H1 (cell line): ENCODE measurements around the gene OR6C4. TPM values are rescaled to one million over a fixed set of nuclear protein-coding genes. Genes with fewer than 3 reads are reported as not detected.

Source experiments
- CTCF ChIA-PET: fragments of 300-600 bp; sonication (Branson Sonifier 250); formaldehyde crosslinking; loops from one replicate; lab custom pipeline; 2021; ENCODE audit not compliant: partially characterized antibody; lab: Charles Lee
- POLR2A ChIA-PET: fragments of 300-600 bp; sonication (Branson Sonifier 250); formaldehyde crosslinking; loops from one replicate; lab custom pipeline; 2021; ENCODE audit warnings: inconsistent platforms; ENCODE audit not compliant: partially characterized antibody; lab: Charles Lee
- DNase-seq, 2 experiments: peaks; one replicate each; pipeline versions ENCODE4 v3.0.0 to v3.0.0-alpha.2; 2010 to 2022; ENCODE audit warnings: low spot score in 2 of 2, low read depth in 1 of 2, mixed read lengths in 1 of 2
- FAIRE-seq: peaks from 2 replicates; lab custom pipeline; 2011; peaks lifted over from hg19 to GRCh38; lab: Jason Lieb, UNC
- H2AFZ ChIP-seq: 2 replicates; pipeline ENCODE4 v1.8.1; 2012; ENCODE audit warnings: low read length, inconsistent platforms
- H2AK5ac ChIP-seq: 2 replicates; pipeline ENCODE4 v1.6.1; 2013; ENCODE audit warnings: low read depth, low read length
- H2BK120ac ChIP-seq: replicated peaks from 2 replicates; pipeline ENCODE3; 2013; ENCODE audit warnings: low read depth, low read length, inconsistent platforms
- H2BK12ac ChIP-seq: 2 replicates; pipeline ENCODE4 v1.6.1; 2013; ENCODE audit warnings: low read depth, low read length
- H2BK15ac ChIP-seq: 2 replicates; pipeline ENCODE4 v1.6.1; 2013; ENCODE audit warnings: low read length
- H2BK20ac ChIP-seq: 2 replicates; pipeline ENCODE4 v1.6.1; 2013; ENCODE audit warnings: low read length
- H2BK5ac ChIP-seq: 2 replicates; pipeline ENCODE4 v1.6.1; 2013; ENCODE audit warnings: low read depth, low read length
- H3K14ac ChIP-seq: 2 replicates; pipeline ENCODE4 v1.6.1; 2013; ENCODE audit warnings: inconsistent platforms; ENCODE audit not compliant: insufficient read length
- H3K18ac ChIP-seq: 2 replicates; pipeline ENCODE4 v1.6.1; 2013; ENCODE audit warnings: low read length; ENCODE audit errors: extremely low read depth
- H3K23ac ChIP-seq: 2 replicates; pipeline ENCODE4 v1.6.1; 2013; ENCODE audit warnings: inconsistent platforms; ENCODE audit not compliant: insufficient read length
- H3K23me2 ChIP-seq: 2 replicates; pipeline ENCODE4 v1.6.1; 2013; ENCODE audit warnings: low read depth, low read length
- H3K27ac ChIP-seq: 2 replicates; pipeline ENCODE4 v1.6.1; 2011; ENCODE audit warnings: low read depth, low read length, inconsistent platforms
- H3K27me3 ChIP-seq, 4 experiments: replicated peaks in 1 of 4; 1 replicate in 1 of 4; 2 replicates in 3 of 4; pipeline versions ENCODE4 v1.6.1 to v1.8.1; 2011 to 2013; ENCODE audit warnings: low read length in 3 of 4, mild to moderate bottlenecking in 3 of 4, inconsistent platforms in 2 of 4, mixed read lengths in 2 of 4, moderate library complexity in 1 of 4; ENCODE audit not compliant: control insufficient read depth in 3 of 4, insufficient read depth in 3 of 4; ENCODE audit errors: extremely low read depth in 1 of 4
- H3K36me3 ChIP-seq, 4 experiments: 2 replicates each; pipeline versions ENCODE4 v1.6.1 to v1.8.1; 2011 to 2013; ENCODE audit warnings: mild to moderate bottlenecking in 4 of 4, low read length in 3 of 4, moderate library complexity in 2 of 4, control low read depth in 1 of 4, inconsistent platforms in 1 of 4; ENCODE audit not compliant: insufficient read depth in 4 of 4, control insufficient read depth in 2 of 4
- H3K4ac ChIP-seq: replicated peaks from 2 replicates; pipeline ENCODE3; 2013; ENCODE audit warnings: low read length, low read depth, mixed read lengths, inconsistent platforms; ENCODE audit not compliant: insufficient read length
- H3K4me1 ChIP-seq, 4 experiments: replicated peaks in 1 of 4; 1 replicate in 1 of 4; 2 replicates in 3 of 4; pipeline versions ENCODE4 v1.6.1 to v1.8.1; 2011 to 2013; ENCODE audit warnings: low read length in 3 of 4, inconsistent platforms in 2 of 4, mixed read lengths in 1 of 4; ENCODE audit not compliant: insufficient read depth in 4 of 4, control insufficient read depth in 3 of 4
- H3K4me2 ChIP-seq, 2 experiments: 2 replicates each; pipeline versions ENCODE4 v1.6.1 to v1.8.1; 2011 to 2013; ENCODE audit warnings: low read depth in 2 of 2, low read length in 2 of 2, control low read depth in 1 of 2, inconsistent platforms in 1 of 2, mild to moderate bottlenecking in 1 of 2; ENCODE audit not compliant: insufficient read depth in 1 of 2
- H3K4me3 ChIP-seq, 4 experiments: fragments of 200-600, 300-600 bp in 1 of 4; sonication (generic), shearing (Covaris generic), sonication (Bioruptor Twin) in 1 of 4; 2 replicates each; pipeline versions ENCODE4 v1.5.1 to v1.8.1; 2011 to 2016; ENCODE audit warnings: low read length in 4 of 4, low read depth in 3 of 4, control low read depth in 2 of 4, inconsistent platforms in 2 of 4, mild to moderate bottlenecking in 2 of 4, mixed read lengths in 1 of 4, moderate library complexity in 1 of 4; ENCODE audit not compliant: insufficient read depth in 2 of 4; ENCODE audit errors: extremely low read depth in 1 of 4
- H3K56ac ChIP-seq: replicated peaks from 2 replicates; pipeline ENCODE3; 2013; ENCODE audit warnings: low read depth, mild to moderate bottlenecking, mixed read lengths, low read length, inconsistent platforms; ENCODE audit not compliant: insufficient read length
- H3K79me1 ChIP-seq: 2 replicates; pipeline ENCODE4 v1.6.1; 2013; ENCODE audit warnings: low read depth, low read length, control low read depth
- H3K79me2 ChIP-seq, 2 experiments: 2 replicates each; pipeline versions ENCODE4 v1.6.1 to v1.8.1; 2012 to 2013; ENCODE audit warnings: low read length in 2 of 2, mild to moderate bottlenecking in 2 of 2, inconsistent platforms in 1 of 2; ENCODE audit not compliant: insufficient read depth in 2 of 2, control insufficient read depth in 1 of 2
- H3K9ac ChIP-seq, 4 experiments: replicated peaks in 1 of 4; 1 replicate in 1 of 4; 2 replicates in 3 of 4; pipeline versions ENCODE4 v1.6.1 to v1.8.1; 2011 to 2013; ENCODE audit warnings: low read depth in 3 of 4, low read length in 3 of 4, control low read depth in 2 of 4, mild to moderate bottlenecking in 2 of 4, moderate library complexity in 2 of 4, inconsistent platforms in 1 of 4; ENCODE audit errors: extremely low read depth in 1 of 4
- H3K9me3 ChIP-seq, 2 experiments: 2 replicates each; pipeline versions ENCODE4 v1.6.1 to v1.8.1; 2012 to 2013; ENCODE audit warnings: mild to moderate bottlenecking in 2 of 2, moderate library complexity in 2 of 2, control low read depth in 1 of 2, inconsistent platforms in 1 of 2, low read depth in 1 of 2, low read length in 1 of 2, mixed read lengths in 1 of 2; ENCODE audit not compliant: insufficient read depth in 2 of 2
- H4K20me1 ChIP-seq, 2 experiments: replicated peaks in 1 of 2; 2 replicates each; pipeline versions ENCODE3 to v1.8.1; 2011 to 2013; ENCODE audit warnings: inconsistent platforms in 2 of 2, low read length in 2 of 2, mild to moderate bottlenecking in 1 of 2; ENCODE audit not compliant: insufficient read depth in 2 of 2, control insufficient read depth in 1 of 2
- H4K5ac ChIP-seq: 2 replicates; pipeline ENCODE4 v1.6.1; 2013; ENCODE audit warnings: low read length, low read depth, mixed read lengths, inconsistent platforms; ENCODE audit not compliant: insufficient read length
- H4K8ac ChIP-seq: 2 replicates; pipeline ENCODE4 v1.8.0; 2013; ENCODE audit warnings: mild to moderate bottlenecking, moderate library complexity, low read length, inconsistent platforms; ENCODE audit not compliant: insufficient read depth; ENCODE audit errors: extremely low read depth
- H4K91ac ChIP-seq: replicated peaks from 2 replicates; pipeline ENCODE3; 2013; ENCODE audit warnings: low read length, mixed read lengths, inconsistent platforms; ENCODE audit not compliant: insufficient read length
- CHD1 ChIP-seq: IDR thresholded peaks from 2 replicates; pipeline ENCODE4 v1.6.1; 2012; ENCODE audit warnings: low read depth, low read length, improper control_type of control experiment
- FOSL1 ChIP-seq: IDR thresholded peaks from 2 replicates; pipeline ENCODE4 v1.6.1; 2011; ENCODE audit warnings: mild to moderate bottlenecking, low read depth, low read length, moderate library complexity; ENCODE audit not compliant: insufficient read depth
- GTF2F1 ChIP-seq: IDR thresholded peaks from 2 replicates; pipeline ENCODE4 v1.6.1; 2012; ENCODE audit warnings: low read depth, low read length, improper control_type of control experiment, borderline replicate concordance
- JUND ChIP-seq: IDR thresholded peaks from 2 replicates; pipeline ENCODE4 v1.6.1; 2011; ENCODE audit warnings: mild to moderate bottlenecking, improper control_type of control experiment, low read length
- KDM4A ChIP-seq: IDR thresholded peaks from one replicate; pipeline ENCODE4 v1.7.1; 2012; ENCODE audit warnings: low read depth, mild to moderate bottlenecking, moderate library complexity, low read length, inconsistent platforms; ENCODE audit not compliant: severe bottlenecking
- RAD21 ChIP-seq, 2 experiments: IDR thresholded peaks in 1 of 2; conservative IDR thresholded peaks in 1 of 2; 2 replicates each; pipeline ENCODE4 v1.6.1; 2011; ENCODE audit warnings: low read depth in 2 of 2, low read length in 2 of 2, improper control_type of control experiment in 1 of 2, inconsistent platforms in 1 of 2, mild to moderate bottlenecking in 1 of 2, moderate library complexity in 1 of 2
- SUZ12 ChIP-seq: fragments of 200-600 bp; sonication (generic); IDR thresholded peaks from 2 replicates; pipeline ENCODE4 v1.6.1; 2012; ENCODE audit warnings: mild to moderate bottlenecking, inconsistent platforms, low read length, moderate library complexity, mixed read lengths
- TCF12 ChIP-seq: IDR thresholded peaks from 2 replicates; pipeline ENCODE4 v1.6.1; 2011; ENCODE audit warnings: low read depth, mild to moderate bottlenecking, low read length
- YY1 ChIP-seq: IDR thresholded peaks from 2 replicates; pipeline ENCODE4 v1.6.1; 2011; ENCODE audit warnings: low read depth, mild to moderate bottlenecking, low read length
- WGBS, 2 experiments: shearing (Covaris generic) in 1 of 2; methylation state at CpG; one replicate each; pipeline versions ENCODE4 v1.1.6 to v1.1.7; 2013 to 2015; ENCODE audit warnings: low lambda C conversion rate in 2 of 2, mixed read lengths in 2 of 2, inconsistent platforms in 1 of 2, low coverage in 1 of 2, missing lambda C conversion rate in 1 of 2; ENCODE audit not compliant: insufficient replicate concordance in 2 of 2, insufficient coverage in 1 of 2, insufficient read length in 1 of 2; ENCODE audit errors: extremely low coverage in 1 of 2, missing lambda C conversion rate in 1 of 2; 5-methylcytosine and 5-hydroxymethylcytosine counted together
- polyA plus RNA-seq, 7 experiments: library from polyadenylated mRNA; depleted of rRNA in 3 of 7; stranded (reverse) in 5 of 7; unstranded in 2 of 7; fragments of >200 nt in 5 of 7; fragments of 200-250 nt in 2 of 7; gene quantifications; 1 replicate in 5 of 7; 2 replicates in 1 of 7; 4 replicates in 1 of 7; pipeline versions ENCODE4 v1.2.1 to v1.2.3, GENCODE V29; 2011 to 2013; ENCODE audit warnings: missing spikeins in 2 of 7, mixed read lengths in 2 of 7
- total RNA-seq: library from RNA; stranded (reverse); fragmentation: NEBNext Ultra II Directional; extraction: Animal tissue kit (Norgen Biotek cat#: 25700); gene quantifications from 2 replicates; pipeline ENCODE4 v1.2.1, GENCODE V29; 2021
- TF ChIP-seq, protein P1 (sequence below): IDR thresholded peaks from 2 replicates; pipeline ENCODE4 v1.6.1; 2012; ENCODE audit warnings: inconsistent platforms
- TF ChIP-seq, protein P2 (sequence below): IDR thresholded peaks from 2 replicates; pipeline ENCODE4 v1.6.1; 2012; ENCODE audit warnings: low read length, inconsistent platforms

Gene OR6C4
- total and polyA plus RNA-seq, 2 of the 8 experiments (the other 6 are each of a cell fraction or from before 2014, with no cell fraction given), result not detected

DNA sequence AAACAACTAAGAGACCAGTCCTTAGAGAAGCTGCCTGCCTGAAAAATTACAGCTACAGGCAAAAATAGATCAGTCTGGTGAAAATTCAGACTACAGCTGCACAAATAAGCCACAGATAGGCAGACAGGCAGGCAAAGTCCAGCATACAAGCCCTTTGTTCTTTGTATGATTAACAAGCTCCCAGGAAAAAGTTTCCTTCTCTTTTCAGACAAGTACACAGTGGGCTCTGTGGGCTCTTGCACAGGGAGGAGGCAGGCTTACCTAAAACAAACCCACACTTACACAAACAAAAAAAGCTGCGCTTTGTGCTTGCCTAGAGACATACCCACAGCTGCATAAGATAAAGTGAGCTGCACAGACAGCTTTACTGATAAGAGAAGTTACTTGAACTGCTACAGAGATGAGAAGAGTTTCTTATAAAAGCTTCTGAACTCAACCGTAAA, 49.6 kb upstream of the OR6C4 start:
- no peaks in the 10 kb centered on the region for H3K36me3 ChIP-seq
- no peak for DNase-seq
- no peak overlapping the region for H3K4me3 ChIP-seq
- no peaks in the 10 kb centered on the region for H3K9me3 ChIP-seq
- H3K27ac ChIP-seq, result no peak overlapping the region
- H4K8ac ChIP-seq, result no peak overlapping the region
- H3K4me1 ChIP-seq, result no peaks in the 10 kb centered on the region
- no peak overlapping the region for H2AK5ac ChIP-seq
- no peak overlapping the region for H3K4ac ChIP-seq
- H4K5ac ChIP-seq, result no peak overlapping the region
- no peak overlapping the region for H3K56ac ChIP-seq
- H3K4me2 ChIP-seq, result no peak overlapping the region
- H2BK12ac ChIP-seq, result no peak overlapping the region
- no peak overlapping the region for H3K9ac ChIP-seq
- H3K23ac ChIP-seq, result no peak overlapping the region
- H2BK15ac ChIP-seq, result no peak overlapping the region
- H4K20me1 ChIP-seq, result no peaks in the 10 kb centered on the region
- H3K18ac ChIP-seq, result no peak overlapping the region
- peak overlapping the region; percentile 59 for H2AFZ ChIP-seq
- no peaks in the 10 kb centered on the region for H3K27me3 ChIP-seq
- H3K23me2 ChIP-seq, result no peaks in the 10 kb centered on the region
- ChIA-PET POLR2A (no interaction called here), CTCF (interaction anchor here (0.6 to 1.7 kb wide), 6 partner anchors 8 to 280 kb away, joined by 3 to 4 read pairs (median 4); no protein-coding TSS in a partner anchor)
- no peak overlapping the region for H2BK20ac ChIP-seq
- WGBS, 2 experiments, result 88% methylated on average over 2 of the region's 2 CpGs; no CpG with 5 or more reads in 1 of the 2 experiments
- no peak overlapping the region for H2BK120ac ChIP-seq
- H4K91ac ChIP-seq, result no peak overlapping the region
- TF ChIP-seq RAD21 (IDR thresholded peaks at IDR 0.05 in 1 of 2, conservative IDR thresholded peaks at IDR 0.05 in 1 of 2; ENCODE audit: low read depth in 2 of 2, low read length in 2 of 2) (no peak), SUZ12 (no peak), CHD1 (no peak), TCF12 (no peak), KDM4A (no peak), FOSL1 (no peak), YY1 (no peak), JUND (no peak), GTF2F1 (no peak)
- TF ChIP-seq, protein P1, sequence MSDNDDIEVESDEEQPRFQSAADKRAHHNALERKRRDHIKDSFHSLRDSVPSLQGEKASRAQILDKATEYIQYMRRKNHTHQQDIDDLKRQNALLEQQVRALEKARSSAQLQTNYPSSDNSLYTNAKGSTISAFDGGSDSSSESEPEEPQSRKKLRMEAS, result no peak
- TF ChIP-seq, protein P2, sequence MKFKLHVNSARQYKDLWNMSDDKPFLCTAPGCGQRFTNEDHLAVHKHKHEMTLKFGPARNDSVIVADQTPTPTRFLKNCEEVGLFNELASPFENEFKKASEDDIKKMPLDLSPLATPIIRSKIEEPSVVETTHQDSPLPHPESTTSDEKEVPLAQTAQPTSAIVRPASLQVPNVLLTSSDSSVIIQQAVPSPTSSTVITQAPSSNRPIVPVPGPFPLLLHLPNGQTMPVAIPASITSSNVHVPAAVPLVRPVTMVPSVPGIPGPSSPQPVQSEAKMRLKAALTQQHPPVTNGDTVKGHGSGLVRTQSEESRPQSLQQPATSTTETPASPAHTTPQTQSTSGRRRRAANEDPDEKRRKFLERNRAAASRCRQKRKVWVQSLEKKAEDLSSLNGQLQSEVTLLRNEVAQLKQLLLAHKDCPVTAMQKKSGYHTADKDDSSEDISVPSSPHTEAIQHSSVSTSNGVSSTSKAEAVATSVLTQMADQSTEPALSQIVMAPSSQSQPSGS, result no peak
- H3K79me1 ChIP-seq, result no peaks in the 10 kb centered on the region
- no peak for FAIRE-seq
- no peak overlapping the region for H2BK5ac ChIP-seq
- H3K14ac ChIP-seq, result no peak overlapping the region
- no peaks in the 10 kb centered on the region for H3K79me2 ChIP-seq
